ENCODE results near the gene HEG1.

Gene HEG1

DNA sequence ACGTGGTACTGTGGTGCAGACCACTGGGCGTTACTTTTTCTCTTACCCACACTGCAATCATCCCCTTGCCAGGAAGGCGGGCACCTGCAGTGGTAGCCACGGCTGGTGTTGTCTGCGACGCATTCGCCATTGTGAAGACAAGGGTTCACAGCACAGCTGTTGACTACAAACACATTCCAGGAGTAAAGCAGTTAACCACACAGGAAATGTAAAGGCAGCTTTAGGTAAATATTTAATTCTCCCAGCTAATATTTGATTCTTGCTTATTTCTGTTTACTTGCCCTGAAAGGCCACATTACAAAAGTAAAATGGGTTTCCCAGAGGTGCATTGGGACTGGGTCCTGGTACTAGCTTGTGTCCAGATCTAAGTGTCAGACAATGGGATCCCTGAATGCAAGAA lies 45.4 kb downstream of the HEG1 start:
- no peak for DNase-seq

DNA sequence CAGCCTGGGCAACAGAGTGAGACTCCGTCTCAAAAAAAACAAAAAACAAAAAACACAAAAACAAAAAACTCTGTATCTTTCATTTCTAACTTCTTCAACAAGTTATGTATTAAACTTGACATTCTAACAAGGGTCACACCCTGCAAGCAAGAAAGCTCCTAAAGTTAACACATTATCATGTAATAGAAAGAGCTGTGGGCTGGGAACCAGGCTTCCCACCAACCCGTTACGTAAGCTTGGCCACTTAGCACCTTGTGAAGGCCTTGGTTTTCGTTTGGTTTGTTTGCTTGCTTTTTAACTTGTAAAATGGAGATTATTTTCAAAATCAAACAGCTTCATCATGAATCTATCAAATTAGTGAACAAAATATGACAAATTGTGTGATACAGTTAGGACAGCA lies 47.0 kb downstream of the HEG1 start:
- no peak for DNase-seq

DNA sequence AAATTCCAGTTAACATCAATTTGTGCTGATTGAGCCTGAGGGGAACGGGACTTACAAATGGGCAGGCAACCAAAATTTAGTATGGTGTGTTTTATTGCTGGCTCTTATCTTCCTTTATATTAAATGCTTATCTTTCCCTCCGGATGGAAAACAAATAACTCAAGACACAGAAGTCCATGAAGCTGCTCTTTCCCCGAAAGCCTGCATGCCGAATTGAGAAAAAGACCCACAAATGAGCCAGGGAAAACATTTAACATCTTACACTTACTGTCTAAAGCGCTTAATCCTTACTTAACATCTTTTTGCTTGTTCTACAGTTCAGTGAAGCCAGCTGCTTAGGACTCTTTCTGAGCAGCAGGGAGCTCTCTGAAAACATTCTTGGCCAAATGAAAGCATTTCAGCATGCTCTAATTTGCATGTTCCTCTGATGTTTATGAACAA lies 49.5 kb downstream of the HEG1 start:
- no peak for DNase-seq

DNA sequence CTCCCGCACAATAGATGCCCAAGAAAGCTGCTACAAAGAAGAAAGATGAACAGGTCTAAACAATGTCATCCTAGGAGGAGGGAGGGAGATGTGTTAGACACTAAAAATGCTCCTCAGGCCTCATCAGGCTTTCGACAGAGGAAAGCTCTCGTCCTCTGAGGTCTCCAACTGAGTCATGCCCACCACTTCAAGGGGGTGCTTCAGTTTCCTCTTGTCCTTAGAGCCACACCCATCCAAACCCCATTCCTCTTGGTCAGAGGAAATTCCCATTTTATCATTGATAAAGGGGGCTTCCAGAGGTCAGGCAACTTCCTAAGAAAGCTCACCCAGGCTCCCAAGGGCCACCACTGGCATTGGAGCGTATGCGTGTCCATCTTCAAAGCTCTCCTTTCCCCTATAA lies 50.1 kb downstream of the HEG1 start:
- DNase-seq = no peak

DNA sequence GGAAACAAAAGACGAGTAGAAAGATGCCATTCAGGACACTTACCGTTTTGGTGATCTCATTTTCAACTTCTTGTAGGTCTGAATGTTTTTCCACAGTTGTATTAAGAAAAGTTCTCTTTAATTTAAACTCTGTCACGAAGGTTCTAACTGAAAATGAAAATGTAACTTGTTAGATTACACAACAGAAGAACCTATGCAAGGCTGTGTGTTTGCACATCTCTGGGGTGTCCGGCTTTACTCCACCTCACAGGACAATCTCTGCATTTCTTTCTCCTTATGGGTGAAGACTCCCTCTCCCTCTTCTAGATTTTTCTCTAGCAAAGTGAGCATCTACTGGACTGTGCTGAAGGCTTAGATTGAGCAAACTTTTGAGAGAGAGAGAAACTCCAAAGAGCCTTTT lies 50.6 kb downstream of the HEG1 start:
- DNase-seq = no peak

DNA sequence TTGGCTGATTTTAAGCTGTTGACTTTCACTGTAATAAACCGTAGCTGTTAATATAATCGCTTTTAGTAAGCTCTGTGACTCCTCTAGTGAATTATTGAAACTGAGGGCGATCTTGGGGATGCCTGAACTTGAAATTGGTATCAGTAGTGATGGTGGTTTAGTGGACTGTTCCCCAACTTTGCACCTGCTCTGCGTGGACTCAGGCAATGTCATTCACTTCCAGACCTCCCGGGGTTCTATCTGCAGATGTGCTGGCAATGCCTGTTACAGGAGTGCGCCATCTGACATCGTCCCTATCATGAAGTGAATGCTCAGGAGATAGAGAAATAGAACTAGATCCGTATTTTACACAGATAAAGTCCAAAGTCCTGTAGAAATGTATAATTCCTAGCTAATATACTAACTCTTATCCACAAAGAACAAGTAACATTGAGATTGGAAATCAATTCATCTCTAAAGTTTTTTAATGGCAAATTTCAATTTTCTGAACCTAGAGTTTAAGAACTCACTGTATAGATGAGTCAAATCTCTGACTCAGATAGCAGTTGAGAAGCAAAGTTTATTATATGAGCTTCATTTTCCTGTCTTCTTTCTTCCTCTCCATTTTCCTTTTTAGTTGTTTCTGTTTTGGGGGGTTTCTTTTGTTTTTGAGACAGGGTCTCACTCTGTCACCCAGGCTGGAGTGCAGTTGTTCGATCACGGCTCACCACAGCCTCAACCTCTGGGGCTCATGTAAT lies 51.8 kb downstream of the HEG1 start:
- no peak for DNase-seq

DNA sequence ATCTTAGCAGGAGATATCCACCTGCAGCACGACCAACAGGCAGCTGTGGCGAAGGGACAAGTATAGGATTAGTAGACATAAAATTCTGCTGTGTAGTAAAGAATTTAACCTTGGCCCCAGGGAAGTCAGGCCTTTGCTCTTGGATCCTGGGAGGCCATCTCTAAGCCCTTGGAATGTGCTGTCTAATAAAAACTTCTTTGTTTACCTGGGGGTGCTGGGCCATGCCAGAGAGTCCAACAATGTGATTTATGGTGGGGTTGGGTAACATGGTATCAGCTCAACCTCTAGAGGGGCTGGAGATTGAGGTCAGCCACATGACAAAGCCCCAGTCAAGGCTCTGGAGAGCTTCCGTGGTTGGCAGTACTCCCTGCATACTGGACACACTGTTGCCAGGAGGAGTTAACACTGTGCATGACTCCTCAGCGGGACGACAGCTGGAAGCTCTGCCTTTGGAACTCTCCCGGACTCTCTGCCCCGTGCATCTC lies 52.4 kb downstream of the HEG1 start:
- DNase-seq = no peak

DNA sequence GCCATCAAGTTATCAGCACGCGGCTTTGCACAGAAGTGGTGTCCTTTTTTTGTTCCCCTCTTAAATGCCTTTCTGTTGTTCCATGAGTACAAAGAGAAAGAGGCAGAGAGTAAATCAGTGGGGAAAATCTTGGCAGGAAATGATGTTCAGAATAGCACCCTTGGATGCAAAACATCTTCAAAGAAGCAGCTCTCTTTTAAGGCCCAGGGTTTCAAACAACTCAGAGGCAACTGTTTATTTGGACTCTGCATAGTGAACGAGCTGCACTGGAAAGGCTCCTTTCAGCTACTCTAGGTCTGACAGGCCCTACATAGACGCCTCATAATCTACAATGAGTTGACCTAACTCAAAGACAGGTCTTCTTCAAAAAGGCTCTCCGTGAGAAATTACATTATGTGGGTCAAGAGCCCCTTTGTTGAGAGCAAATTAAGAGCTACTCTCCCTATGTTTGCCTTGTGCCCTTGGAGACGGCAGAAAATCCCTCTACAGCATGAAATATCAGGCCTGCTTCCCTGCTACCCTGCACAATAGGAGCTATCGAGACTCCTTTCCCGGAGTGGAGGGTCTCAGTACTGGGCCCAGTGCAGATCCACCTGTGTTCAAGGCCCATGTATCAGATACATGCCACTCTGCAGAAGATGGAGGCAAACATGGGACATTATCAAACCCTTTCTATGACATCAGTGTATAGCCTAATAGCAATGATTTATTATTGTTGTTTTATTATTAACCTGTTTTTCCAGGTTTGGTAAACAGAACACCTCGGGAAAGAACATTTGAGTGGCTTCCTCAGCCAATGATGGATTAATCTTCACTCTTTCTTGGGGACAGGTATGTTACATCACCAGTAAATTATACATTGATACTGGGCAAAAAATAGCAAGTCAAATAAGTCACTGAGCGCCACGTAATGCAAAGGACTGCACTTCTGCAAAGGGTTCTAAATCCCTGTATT lies 53.1 kb downstream of the HEG1 start:
- DNase-seq = no peak

DNA sequence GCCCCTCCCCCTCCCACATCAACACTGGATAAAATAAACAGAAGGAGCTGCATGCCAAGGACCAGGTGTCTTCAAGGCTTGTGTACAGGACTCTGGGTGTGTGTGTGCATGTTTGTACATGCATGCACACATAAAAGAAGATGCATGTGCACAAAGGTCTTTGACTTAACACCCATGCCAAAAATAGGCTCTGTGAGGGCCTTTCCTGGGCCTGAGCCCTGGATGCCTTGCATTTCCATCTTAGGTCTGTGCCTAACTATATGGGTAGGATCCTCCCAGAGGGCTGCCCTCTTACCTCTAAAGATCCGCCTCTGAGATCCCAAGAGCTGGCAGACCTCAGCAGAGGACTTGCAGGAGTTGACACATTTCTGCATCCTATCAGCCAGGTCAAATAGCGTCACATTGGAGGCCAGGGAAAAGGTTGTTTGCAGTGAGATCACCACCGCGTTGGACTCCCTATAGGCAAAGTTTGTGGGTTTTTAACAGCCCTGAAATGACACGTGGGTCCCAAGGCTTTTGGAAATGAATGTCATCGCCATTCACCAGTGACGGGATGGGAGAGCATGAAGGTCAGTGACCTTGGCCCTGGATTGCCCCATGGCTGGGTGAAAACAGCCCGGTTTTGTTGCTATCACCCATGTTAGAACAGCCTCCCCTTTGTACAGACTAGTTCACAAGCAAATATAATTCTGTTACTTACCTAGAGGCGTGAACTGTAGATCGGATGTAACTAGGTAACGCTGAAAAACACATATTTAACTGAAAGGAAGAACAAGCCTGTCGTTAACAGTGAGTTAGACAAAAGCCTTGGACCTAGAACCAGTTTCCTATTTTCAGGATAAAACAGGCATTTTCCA lies 54.0 kb downstream of the HEG1 start:
- DNase-seq = no peak

DNA sequence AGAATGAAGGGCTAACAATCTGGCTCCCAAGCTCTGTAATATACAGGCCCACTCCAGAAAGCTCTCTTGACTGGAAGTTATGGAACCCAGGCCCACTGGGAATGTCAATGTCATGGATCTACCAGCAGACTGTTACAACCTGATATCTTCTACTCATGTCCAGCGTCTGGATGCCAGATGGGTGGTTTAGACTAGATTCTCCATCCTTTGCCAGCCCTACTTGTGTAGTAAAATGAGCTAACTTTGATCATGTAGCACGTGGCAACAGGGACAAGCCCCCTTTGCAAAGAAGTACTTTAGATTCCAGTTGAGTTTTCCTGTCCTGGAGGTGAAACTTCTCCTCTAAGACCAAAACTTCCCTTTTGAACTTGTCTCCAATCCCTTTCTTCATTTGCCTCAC lies 55.1 kb downstream of the HEG1 start:
- DNase-seq = no peak

DNA sequence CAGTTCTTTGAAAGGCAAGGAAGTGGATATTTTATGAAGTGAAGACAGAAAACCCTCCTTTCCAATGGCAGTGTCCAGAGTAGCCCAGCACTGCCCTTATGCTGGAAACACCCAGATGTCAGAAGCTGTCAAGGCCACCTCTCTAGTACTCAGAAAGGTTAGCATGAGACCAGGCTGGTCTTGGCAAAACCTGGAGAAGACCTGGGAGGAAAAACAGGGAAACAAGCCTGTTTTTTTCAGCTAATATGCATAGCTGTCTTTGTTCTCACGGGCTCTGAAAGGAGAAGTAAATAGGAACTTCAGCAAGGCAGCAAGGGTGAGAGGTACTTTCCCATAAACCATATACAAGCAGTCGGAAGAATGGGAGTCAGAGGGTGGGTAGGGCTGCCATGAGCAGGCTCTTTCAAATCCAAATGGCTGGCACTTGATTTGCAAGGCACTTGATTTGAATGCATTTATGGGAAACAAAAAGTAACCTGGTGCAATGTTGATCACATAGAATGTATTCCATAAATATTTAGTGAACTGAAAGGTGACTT lies 55.8 kb downstream of the HEG1 start:
- no peak for DNase-seq

DNA sequence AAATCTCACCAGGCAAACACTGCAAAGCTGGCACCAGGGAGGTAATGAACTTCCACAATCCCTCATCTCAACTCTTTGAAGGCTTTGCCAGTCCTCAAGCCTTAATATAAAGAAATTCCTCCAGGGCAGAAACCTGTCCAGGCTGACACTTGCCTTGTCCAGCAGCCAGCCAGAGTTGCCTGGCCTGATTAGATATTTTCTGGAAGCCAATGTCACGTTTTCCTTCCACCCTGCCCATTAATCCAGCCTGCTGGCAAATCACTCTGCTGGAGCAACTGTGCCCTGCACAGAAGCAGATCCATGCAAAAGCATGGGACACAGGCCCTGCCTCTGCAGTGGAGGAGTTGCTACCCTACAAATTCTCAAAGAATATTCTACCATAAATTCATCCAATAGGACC lies 56.5 kb downstream of the HEG1 start:
- DNase-seq = no peak

DNA sequence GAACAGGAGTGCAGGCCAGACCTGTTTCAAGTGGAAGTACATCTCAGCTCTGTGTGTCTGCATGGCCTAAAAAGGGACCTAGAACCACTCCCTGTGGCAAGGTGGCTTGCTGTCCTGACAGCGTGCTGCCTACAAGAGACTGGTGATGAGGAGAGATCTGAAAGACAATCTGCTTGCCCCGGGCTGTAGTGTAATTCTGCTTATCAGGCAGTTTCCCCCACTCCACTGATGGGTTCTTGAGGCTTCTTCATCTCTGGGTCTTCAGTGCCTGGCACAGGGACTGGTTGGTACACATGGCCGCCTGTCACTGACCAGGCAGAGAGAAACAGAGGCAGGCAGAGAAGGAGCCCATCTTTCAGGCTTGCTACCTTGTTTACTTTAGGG lies 57.6 kb downstream of the HEG1 start:
- DNase-seq = no peak

DNA sequence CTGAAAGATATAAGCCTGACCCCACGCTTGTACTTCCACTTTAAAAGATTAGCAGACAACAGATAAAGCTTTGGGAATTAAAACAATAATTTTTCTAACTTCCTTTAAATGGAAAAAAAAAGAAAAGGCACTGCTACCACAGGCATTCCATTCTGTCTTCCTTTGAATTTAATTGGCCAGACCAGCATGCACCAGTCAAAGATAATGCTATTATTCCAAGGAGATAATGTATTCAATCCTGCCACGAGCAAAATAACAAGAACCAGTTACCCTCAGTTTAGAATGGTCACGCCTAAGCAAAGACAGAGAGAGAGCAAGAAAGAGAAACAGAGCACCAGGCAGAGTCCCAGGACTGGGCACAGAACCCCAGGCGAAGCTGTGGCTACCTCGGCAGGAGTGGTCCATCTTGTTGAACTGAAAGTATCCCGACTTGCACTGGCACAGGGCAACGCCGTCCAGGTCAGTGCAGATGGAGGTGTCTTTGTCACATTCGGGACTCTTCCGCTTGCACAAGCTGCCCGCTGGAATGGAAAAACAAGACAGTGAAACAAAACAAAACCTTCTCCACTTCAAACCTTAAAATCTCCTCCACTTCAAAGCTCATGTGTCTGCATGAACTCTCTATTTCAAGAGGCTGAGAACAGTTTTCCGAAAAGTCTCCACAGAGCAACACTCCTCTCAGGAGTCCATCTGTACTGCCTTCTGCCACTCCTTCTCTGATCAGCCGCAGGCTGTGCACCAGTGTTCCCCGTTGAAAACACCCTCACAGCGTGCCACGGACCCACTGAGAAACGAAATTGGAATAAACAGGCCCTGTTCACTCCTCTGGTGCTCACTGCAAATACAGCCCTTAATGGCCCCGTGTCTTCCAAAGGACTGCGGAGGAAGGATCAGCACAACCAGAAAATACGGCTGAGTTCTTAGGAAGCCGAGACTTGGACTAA lies 58.2 kb downstream of the HEG1 start:
- no peak for DNase-seq

DNA sequence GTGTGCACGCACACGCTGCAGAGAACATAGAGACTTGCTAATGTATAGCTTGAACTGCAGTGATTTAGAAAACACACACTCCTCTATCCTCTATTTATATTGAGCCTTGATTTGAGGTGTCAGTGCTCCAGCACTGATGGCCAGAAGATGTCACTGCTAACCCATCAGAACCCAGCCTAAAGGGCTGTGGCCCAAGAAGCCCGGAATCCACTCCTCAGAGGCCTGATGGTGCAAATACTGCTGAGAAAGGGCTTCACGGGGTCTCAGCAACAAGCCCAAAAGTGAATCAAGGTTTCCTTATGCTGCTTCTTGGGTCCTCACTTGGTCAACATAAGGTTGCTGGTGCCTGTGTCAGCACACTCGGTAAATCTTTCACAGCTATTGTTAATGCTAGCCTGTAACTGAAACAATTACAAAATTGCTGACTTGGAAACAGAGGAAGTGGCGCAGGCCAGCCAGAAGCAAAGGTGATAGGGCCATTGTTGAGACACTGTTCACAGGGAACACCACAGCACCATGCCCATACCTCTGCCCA lies 60.3 kb downstream of the HEG1 start:
- no peak for DNase-seq

DNA sequence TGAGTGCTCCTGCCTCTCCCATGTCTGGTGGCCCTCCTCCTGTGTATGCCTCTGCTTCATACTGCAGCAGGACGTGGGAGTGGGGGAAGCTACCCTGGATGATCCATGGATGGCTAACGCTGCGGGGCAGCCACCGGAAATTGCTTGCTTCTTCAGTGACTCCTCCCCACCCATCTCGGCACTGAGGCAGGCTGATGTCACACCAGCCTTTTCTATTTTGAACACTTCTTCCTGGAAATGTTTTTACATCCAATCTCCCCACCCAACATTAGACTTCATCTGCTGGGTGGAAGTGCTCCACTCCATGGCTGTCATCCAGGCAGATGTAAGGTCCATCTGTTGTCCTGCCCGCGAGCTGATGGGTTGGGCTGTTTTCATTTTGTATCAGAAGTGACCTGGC lies 62.3 kb downstream of the HEG1 start:
- DNase-seq = no peak

DNA sequence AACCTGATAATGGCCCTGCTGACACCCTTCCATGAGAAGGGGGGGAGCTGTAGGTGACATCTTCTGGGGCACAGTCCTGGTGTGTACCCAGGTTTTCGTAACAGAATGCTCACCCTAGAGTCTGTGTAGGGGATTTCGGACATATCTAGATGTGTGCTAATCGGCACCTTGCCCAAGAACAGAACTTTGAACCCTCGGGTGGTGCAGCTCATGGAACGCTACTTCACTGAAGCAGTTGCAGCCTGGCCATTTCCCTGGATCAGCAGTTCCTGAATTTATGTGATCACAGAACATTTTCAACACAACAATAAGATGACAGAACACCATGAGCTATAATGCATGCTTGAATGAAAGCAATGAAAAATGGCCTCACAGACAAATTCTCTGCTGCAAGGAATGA lies 63.8 kb downstream of the HEG1 start:
- DNase-seq = no peak

DNA sequence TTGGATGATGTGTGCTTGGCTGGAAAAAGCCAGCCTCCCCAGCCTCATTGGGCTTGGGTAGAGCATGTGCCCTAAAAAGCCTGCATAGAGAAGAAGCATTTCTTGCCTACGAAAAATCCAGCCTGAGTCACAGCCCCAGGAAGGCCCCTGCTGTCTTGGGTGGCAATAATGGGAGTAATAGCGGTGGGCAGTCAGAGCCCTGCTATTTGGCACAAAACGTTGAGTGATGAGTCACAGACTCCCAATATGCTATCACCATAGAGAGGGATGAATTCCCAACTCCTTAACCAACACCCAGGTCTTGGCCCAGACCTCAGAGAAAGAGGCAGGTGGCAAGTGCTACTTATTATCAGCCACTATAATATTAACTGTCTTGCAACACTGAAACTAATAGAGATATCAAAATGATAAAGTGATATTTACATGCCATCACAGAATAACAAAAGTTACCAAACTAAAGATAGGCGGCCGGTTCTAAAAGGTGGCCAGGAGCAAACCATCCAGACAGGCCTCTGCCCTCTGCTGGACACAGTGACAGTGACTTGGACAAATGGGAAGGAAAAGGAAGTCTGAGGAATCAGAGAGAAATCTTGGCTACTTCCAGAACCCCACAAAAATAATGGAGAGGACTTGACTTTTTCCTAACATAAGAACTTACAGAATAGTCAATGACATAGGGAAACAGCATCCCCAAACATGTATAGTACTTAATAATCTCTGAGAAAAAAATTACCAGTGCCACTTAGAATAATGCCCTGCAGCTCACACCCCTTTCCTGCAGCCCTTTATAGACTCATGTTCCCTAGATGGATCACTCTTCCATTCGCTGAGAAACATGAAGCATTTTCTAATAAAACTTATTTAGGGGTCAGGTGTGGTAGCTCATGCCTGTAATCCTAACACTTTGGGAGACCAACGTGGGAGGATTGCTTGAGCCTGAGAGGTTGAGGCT lies 69.3 kb downstream of the HEG1 start:
- no peak for DNase-seq

DNA sequence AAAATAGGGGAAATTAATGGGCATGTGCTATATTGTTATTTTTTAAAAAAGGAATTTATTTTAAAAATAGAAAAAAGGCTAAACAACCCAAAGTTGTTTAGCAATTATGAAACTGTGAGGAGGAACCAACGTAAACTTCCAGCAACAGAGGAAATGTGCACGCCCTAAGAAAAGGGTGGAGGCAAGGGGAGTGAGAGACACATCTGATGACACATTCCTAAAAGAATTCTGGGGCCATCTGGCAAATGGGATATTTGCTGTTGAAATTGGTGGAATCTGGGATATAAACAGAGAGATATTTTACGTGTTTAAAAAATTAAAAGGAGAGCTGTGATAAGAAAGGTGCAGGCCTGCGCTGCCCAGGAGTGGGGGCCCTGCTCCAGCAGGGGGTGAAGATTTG lies 70.4 kb downstream of the HEG1 start:
- DNase-seq = no peak

DNA sequence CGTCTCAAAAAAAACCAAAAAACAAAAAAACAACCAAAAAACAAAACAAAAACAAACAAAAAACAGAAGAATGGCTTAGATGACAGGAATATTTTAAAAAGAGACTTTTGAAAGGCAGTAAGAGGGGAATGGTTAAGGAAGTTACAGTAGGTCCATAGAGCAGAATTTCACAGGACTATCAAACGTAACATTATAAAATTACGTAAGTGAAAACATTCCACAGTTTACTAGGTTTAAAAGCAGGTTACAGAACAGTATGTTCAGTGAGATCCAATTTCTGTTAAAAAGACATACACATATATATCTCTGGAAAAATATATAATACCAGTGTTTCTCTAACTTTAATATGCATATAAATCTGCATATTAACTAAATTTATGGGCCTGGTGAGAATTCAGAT lies 71.0 kb downstream of the HEG1 start:
- DNase-seq = no peak
